HG03521 (cell line): Measurements from ENCODE around the gene ARPC2.

Experiments
- ATAC-seq: cut with Tn5 transposase; IDR thresholded peaks from one replicate; pipeline ENCODE4 v1.9.1; 2021; ENCODE audit warnings: mild to moderate bottlenecking, moderate library complexity; ENCODE audit not compliant: unreplicated experiment

The ARPC2 gene

DNA sequence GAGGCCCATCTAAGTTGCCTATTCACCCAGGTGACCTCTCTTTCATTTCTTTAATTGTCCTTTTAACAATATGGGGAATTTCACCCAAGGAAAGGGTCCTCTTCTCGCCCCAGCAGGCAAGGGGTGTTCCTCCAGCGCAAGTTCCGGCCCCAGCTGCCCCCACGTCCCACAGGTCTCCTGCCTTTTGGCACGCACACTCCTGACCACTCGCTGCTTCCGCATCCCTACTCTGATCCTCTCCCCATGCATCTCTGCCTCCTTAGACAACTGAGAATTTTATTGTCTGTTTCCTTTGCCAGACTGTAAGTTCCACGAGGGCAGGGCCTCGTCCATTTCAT is 684 bp upstream of the ARPC2 start:
- ATAC-seq = no peak

DNA sequence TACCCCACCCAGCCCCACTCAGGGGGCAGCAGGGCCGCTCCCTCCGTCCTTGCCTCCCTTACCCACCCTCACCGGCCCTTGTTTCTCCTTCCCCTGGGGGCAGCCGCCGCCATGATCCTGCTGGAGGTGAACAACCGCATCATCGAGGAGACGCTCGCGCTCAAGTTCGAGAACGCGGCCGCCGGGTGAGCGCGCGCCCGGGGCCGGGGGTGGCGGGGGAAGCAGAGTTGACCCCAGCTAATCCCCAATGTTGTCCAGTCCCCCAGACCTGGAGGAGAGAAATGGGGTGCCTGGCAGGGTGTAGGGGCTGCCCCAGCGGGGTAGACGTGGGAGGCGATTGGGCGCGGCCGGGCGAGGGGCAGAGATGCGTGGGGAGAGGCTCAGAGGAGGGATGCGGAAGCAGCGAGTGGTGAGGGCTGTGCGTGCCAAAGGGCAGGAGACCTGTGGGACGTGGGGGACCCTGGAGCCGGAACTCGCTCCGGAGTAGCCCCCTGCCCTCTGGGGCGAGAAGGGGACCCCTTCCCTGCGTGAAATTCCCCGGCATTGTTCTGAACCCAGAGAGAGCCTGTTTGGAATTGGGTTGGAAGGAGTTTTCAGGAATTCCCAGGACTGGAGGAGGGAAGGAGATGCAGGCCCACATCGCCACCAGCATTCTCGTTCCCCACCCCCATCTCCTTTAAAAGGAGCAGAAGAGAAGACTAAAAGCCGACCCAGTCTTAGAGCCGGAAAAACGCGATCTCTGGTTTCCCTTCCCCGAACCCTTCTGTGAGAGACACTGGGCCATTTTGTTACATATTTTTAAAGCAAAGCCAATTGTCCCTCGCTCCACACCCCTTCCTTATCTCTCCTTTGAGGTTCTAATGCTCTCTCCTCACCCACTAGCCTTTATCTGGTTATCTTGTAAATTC is 625 bp downstream of the ARPC2 start:
- peak; percentile 35 for ATAC-seq

DNA sequence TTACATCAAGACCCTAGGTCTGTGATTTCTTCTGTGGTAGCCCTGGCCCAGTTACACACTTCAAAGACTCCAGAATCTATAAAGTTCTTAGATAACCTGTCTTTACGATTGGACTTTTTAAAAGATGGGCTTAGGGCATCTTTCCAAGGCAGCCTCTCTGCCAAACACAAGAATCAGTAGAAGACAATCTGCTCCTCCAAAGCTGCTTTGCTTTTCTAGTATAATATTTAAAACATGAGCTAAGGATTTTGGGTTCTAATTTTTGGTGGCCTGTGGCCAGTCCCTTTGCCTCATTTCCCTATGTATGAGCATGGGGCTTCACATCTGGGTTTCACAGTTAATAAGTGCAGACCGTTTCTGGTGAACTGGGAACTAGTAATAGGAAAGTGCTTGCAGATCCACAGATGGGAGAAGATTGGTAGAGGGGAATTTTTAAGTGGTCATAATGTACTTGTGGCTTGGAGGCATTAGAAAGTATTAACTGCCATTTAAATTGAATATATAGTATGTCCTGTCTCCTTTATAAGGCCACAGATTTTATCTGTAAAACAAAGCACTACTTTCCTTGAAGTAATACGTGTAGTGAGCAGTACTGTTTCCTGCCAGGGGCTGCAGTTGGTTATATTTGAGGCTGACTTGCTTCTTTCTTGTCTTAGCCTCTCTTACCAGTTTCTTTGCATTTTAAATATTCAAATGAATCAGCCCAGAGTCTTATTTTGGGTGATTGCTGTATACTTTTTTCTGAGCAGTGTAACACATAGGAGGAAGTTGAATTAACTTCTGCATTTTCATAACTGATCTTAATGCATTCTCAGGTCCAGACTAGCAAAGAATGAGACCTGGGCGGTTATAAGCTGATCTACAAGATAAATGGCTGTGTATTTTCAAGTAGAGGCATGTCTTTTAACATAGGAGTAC is 1.5 kb downstream of the ARPC2 start:
- ATAC-seq = peak; percentile 33

DNA sequence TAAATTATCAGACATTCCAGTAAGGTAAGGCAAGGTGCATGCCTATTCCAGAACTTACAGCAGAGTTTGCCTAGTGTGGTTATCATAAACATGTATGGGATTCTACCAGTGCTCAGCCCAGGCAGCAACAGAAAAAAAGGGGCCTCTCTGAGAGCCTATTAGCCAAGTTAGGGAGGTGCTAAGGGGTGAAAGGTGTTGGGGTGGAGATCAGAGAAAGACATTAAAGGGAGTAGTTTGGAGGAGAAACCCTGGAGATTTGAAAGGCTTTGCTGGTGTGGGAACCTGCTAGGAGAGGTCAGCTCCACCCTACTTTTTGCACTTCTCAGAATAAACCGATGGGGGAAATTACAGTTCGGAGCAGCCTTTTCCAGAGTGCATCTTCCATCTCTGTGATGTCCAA is 2.9 kb downstream of the ARPC2 start:
- ATAC-seq = no peak

GRCh38 chr2:218221000-218221399 is 4.0 kb downstream of the ARPC2 start:
- no peak for ATAC-seq

DNA sequence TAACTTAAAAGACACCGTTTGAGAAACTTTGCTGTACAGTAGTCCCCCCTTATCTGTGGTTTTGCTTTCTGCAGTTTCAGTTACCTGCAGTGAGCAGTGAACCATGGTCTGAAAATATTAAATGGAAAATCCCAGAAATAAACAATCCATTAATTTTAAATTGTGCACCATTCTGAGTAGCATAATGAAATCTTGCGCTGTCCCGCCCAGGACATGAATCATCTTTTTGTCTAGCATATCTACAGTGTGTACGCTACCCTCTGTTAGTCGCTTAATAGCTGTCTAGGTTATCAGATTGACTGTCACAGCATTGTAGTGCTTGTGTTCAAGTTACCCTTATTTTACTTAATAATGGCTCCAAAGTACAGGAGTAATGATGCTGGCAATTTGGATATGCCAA is 6.1 kb downstream of the ARPC2 start:
- ATAC-seq = no peak

GRCh38 chr2:218224186-218224585 is 7.2 kb downstream of the ARPC2 start:
- no peak for ATAC-seq

GRCh38 chr2:218226903-218227302 is 9.9 kb downstream of the ARPC2 start:
- no peak for ATAC-seq

DNA sequence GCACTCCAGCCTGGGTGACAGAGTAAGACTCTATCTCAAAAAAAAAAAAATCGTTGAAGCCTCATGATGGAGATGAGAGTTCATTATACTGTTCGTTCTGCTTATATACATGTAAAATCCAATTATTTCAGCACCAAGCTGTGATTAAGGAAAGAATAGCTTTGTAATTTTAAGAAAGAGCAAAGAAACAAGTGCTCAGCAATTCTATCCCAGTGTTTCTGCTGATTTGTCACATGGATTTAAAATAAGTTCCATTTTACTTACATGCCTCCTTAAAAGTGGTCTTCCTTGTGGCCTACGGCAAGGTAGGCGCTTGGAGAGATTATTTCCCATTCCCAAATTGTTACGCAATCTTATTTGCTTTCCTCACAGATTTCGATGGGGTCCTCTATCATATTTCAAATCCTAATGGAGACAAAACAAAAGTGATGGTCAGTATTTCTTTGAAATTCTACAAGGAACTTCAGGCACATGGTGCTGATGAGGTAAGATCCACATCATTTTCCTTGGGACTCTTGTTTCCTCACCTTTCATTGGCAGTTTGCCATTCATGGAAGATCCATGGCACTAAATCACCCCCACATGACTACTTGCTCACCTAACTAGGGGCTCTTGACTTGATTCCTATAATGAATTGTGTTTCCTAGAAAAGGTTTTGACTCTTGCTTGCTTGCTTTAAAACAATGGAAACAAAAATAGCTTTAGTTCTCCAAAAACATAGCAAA is 11.5 kb downstream of the ARPC2 start:
- no peak for ATAC-seq

DNA sequence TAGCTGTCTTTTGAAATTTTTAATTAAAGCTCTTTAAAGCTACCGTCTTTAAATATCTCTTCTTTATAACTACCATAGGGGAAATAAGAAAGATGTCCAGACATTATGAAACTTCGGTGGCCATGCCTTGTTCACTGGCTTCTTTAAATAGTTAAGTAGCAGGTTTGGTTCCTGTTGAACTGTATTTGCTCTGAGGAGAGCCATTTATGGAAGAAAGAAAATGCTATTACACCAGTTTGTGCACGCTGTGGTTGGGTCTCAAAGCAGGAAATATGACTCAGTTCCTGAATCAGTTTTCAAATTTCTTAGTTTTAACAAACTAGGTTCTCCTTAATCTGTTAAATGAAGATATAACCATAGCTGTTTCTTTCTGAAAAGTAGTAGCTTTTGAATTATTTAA is 12.2 kb downstream of the ARPC2 start:
- peak; percentile 77 for ATAC-seq

DNA sequence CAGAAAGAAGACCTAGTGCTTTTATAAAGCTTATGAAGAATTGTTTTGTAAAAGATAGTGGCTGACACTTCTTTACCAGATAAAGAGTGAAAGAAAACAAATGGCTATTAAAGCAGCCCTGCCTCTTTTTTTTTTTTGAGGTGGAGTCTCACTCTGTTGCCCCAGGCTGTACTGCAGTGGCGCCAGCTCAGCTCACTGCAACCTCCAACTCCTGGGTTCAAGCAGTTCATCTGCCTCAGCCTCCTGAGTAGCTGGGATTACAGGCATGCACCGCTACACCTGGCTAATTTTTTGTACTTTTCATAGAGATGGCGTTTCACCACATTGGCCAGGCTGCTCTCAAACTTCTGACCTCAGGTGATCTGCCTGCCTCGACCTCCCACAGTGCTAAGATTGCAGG is 12.9 kb downstream of the ARPC2 start:
- ATAC-seq = no peak

- no peak for ATAC-seq
Observed at GRCh38 chr2:218230882-218231281, 13.9 kb downstream of the ARPC2 start.

GRCh38 chr2:218233543-218233942 is 16.6 kb downstream of the ARPC2 start:
- no peak for ATAC-seq

DNA sequence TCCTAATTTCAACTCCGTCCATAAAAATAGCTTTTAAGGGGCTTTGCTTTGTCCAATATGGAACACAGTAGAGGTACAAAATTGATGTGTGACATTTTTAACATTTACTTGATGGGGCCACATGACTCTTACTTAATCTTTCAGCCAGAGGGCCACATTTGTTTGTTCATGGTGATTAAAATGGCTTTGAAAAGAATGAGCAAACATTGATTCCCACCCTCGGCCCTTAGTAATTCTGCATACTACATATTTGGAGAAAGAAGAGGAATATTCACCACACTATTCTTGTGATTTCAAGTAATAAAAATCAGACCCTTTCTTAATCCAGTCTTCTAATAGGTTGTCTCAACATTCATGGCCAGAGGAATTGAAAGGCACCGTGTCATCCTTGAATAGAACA is 17.5 kb downstream of the ARPC2 start:
- no peak for ATAC-seq

DNA sequence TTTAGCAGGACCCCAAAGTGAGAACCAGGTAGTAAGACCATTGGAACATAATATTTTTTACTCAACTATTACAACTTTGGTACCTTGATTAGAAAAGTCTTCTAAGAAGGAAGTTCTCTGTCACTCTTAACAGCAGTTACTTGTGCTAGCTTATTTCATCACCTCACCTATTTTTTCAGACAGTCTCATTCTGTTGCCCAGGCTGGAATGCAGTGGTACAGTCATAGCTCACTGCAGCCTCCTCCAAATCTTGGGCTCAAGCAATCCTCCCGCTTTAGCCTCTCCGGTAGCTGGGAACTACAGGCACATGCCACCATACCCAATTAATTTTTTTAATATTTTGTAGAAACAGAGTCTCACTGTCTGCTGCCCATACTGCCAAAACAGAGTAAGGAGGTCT is 18.0 kb downstream of the ARPC2 start:
- no peak for ATAC-seq

- ATAC-seq = no peak
Observed at GRCh38 chr2:218236829-218237228, 19.8 kb downstream of the ARPC2 start.

- ATAC-seq = no peak
Observed at GRCh38 chr2:218238887-218239286, 21.9 kb downstream of the ARPC2 start.

DNA sequence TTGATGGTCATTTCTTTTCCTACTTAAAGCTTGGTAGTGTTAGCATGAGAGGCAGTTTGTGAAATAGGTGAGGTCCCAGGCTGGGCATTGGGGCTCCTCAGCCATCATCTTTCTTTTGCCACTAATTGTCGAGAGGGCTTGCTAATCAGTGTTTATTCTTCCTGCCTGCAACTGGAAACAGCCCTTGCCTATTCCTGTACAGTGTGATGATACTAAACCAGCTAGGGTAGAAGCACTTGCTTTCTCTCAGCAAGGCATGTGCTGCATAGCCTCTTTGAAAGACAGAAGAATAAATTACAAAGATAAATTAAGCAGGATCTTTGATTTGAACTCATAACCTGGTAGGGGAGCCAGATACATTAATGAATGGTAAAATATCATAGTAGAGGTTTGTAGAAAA is 27.2 kb downstream of the ARPC2 start:
- no peak for ATAC-seq

DNA sequence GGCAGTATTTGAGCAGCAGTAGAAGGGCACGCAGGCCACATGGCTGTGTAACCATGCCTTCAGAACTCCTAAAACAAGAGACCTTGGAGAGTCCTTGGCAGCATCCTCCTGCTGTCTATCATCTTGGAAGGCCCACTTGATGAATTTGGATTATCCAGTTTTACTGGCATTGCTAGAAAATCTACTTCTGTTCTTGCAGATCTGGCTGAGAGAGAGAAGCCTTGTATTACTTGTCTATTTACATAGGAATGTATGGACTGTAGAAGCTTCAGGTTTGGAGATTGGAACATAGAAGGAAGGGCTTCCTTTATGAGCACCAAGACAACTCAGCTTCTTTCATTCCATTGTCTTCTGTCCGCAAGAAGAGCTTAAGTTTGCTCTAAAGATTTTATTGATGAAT is 27.7 kb downstream of the ARPC2 start:
- ATAC-seq = no peak

DNA sequence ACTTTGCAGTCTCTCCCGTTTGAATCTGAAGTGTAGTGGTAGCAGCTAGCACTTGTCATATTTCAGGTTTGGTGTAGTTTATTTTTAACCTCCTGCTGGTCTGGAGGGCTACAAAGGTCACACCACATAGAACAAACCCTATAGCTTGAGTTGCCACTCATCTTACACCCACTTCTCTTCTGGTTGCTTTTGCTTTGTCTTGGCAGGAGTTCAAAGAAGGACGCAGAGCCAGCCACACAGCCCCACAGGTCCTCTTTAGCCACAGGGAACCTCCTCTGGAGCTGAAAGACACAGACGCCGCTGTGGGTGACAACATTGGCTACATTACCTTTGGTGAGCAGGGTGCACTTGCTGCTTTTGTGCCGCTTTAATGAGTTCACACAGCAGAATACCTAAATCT is 28.2 kb downstream of the ARPC2 start:
- ATAC-seq = no peak

DNA sequence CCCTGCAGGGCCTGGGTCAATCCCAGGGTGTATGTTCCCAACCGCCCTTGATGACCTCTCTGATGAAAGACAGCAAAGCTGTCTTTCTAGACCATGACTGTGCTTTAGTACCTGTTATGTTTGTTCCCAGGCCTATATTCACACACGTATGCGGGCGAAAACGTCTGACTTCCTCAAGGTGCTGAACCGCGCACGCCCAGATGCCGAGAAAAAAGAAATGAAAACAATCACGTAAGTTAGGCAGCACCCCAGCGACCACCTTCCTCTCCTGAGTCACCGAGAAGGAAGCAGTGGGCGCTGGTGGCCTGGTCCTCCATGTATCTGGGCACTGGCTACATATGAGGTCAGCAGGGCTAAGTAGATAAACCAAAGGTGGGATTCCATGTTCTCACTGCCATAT is 32.7 kb downstream of the ARPC2 start:
- ATAC-seq = no peak
